Activated CD4-positive, CD25-positive, alpha-beta regulatory T cell treated with anti-CD3 and anti-CD28 coated beads, Interleukin-2, amount 50 U/mL, for 16 hours (primary cell): ENCODE data around the gene SUPT20H.

Experiments used
- DNase-seq: peaks from one replicate; pipeline ENCODE4 v3.0.0-alpha.2; 2020; ENCODE audit warnings: low read depth, low spot score

The SUPT20H gene

GRCh38 chr13:37001921-37002250 is 57.6 kb downstream of the SUPT20H start:
- DNase-seq, result no peak

GRCh38 chr13:36999054-36999714 is 60.3 kb downstream of the SUPT20H start, which contains the start of gene ALG5:
TSS of gene ALG5 (minus strand) at chr13:36999340. CDS start at chr13:36999300, 40 bp downstream.
- peak; percentile 88 for DNase-seq

- DNase-seq, result no peak
These were observed 60.9 kb downstream of the SUPT20H start for GRCh38 chr13:36998624-36999041.

GRCh38 chr13:36997716-36998427 is 61.6 kb downstream of the SUPT20H start:
- DNase-seq, result no peak

GRCh38 chr13:36992362-36992761 is 67.1 kb downstream of the SUPT20H start:
- DNase-seq, result no peak

GRCh38 chr13:36986462-36987240 is 72.8 kb downstream of the SUPT20H start:
- DNase-seq, result no peak

GRCh38 chr13:36981156-36981743 is 78.2 kb downstream of the SUPT20H start:
- DNase-seq, result no peak

- DNase-seq, result no peak
These were observed 80.0 kb downstream of the SUPT20H start for GRCh38 chr13:36979361-36980050.

- DNase-seq, result no peak
These were observed 84.3 kb downstream of the SUPT20H start for GRCh38 chr13:36975172-36975571.

- DNase-seq, result no peak
These were observed 85.7 kb downstream of the SUPT20H start for GRCh38 chr13:36973621-36974295.

GRCh38 chr13:36973009-36973408 is 86.5 kb downstream of the SUPT20H start:
- DNase-seq, result no peak

- no peak for DNase-seq
These were observed 93.1 kb downstream of the SUPT20H start for GRCh38 chr13:36966404-36966803.

- DNase-seq, result no peak
These were observed 93.7 kb downstream of the SUPT20H start for GRCh38 chr13:36965767-36966166.

GRCh38 chr13:36959456-36960116 is 99.9 kb downstream of the SUPT20H start:
- no peak for DNase-seq
